ENCODE data around the gene CNOT4. TPM values are rescaled to one million over a fixed set of nuclear protein-coding genes. Genes with fewer than 3 reads are reported as not detected.

The CNOT4 gene
- total and polyA plus RNA-seq, 2 of the 13 experiments (the other 11 are each of a cell fraction or from before 2014, with no cell fraction given) = 7.4 to 8.4 TPM

DNA sequence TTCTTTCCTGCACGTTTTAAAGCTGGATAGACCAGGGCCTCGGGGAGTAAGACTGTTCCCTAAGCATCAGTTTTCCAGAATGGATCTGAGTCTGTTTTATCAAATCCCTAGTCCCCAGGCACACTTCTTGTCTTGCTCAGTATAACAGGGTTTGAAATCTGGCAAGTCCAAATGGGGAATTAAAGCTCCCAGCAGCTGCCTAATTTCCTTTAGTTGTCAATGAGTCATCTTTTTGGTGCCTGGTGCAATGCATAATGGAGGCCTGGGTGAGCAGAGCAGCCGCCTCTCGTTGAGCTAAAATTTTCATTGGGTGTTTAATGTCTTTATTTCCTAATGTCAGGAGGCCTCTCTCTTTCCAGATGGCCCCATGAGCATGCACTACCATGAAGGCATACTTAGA is 188.3 kb downstream of the CNOT4 start:
- no peak for DNase-seq (ENCODE audit: low spot score)
- H3K4me2 ChIP-seq (ENCODE audit: low read depth, low read length) = no peak overlapping the region
- TF ChIP-seq ZBED4 (CRISPR knock-in tag; IDR thresholded peaks at IDR 0.05; ENCODE audit: borderline replicate concordance) = no peak
- TF ChIP-seq, protein P1, sequence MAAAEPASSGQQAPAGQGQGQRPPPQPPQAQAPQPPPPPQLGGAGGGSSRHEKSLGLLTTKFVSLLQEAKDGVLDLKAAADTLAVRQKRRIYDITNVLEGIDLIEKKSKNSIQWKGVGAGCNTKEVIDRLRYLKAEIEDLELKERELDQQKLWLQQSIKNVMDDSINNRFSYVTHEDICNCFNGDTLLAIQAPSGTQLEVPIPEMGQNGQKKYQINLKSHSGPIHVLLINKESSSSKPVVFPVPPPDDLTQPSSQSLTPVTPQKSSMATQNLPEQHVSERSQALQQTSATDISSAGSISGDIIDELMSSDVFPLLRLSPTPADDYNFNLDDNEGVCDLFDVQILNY (CRISPR knock-in tag; conservative IDR thresholded peaks at IDR 0.05) = no peak
- no peak for TF ChIP-seq ZKSCAN5 (CRISPR knock-in tag; IDR thresholded peaks at IDR 0.05)
- TF ChIP-seq ZNF558 (CRISPR knock-in tag; IDR thresholded peaks at IDR 0.05; ENCODE audit: borderline replicate concordance) = no peak
- no peak for TF ChIP-seq U2AF1 (optimal IDR thresholded peaks at IDR 0.05; ENCODE audit: low read depth, low read length)
- TF ChIP-seq MAZ (IDR thresholded peaks at IDR 0.05; ENCODE audit: borderline replicate concordance, low read depth, low read length) = no peak
- TF ChIP-seq MAZ (CRISPR knock-in tag; IDR thresholded peaks at IDR 0.05; ENCODE audit: low read depth) = no peak
- TF ChIP-seq ZNF350 (CRISPR knock-in tag; IDR thresholded peaks at IDR 0.05; ENCODE audit: borderline replicate concordance, low read depth) = no peak
- TF ChIP-seq FOXK2 (IDR thresholded peaks at IDR 0.05) = no peak
- no peak for TF ChIP-seq ZBTB25 (CRISPR knock-in tag; IDR thresholded peaks at IDR 0.05)
- no peak for TF ChIP-seq ZNF280B (CRISPR knock-in tag; IDR thresholded peaks at IDR 0.05; ENCODE audit: borderline replicate concordance)
- no peak for TF ChIP-seq TRAFD1 (CRISPR knock-in tag; IDR thresholded peaks at IDR 0.05; ENCODE audit: borderline replicate concordance)
- H3K4me1 ChIP-seq (ENCODE audit: insufficient read depth, low read length) = peaks cover 19% of the 10 kb centered on the region
- no peaks in the 10 kb centered on the region for H4K20me1 ChIP-seq (ENCODE audit: insufficient read depth, low read length)
- no peaks in the 10 kb centered on the region for H3K79me2 ChIP-seq (ENCODE audit: insufficient read depth, low read length)
- WGBS (ENCODE audit: low lambda C conversion rate) = 41% methylated on average over 4 of the region's 4 CpGs
- H3K36me3 ChIP-seq (replicated peaks in 1 of 2; ENCODE audit: control insufficient read depth in 1 of 2, insufficient read depth in 2 of 2, low read length in 2 of 2) = no peaks in the 10 kb centered on the region
- no peak overlapping the region for H3K4me3 ChIP-seq (replicated peaks in 1 of 3; ENCODE audit: insufficient read depth in 1 of 3, low read depth in 2 of 3, low read length in 3 of 3)
- no peak overlapping the region for H2AFZ ChIP-seq (ENCODE audit: low read length)
- CTCF ChIA-PET (ENCODE audit: low intra/inter-chr PET ratio, low total read pairs) = no interaction called here
- no peak overlapping the region for H3K9ac ChIP-seq (ENCODE audit: insufficient read depth, low read depth, low read length)
- intact Hi-C loops (cut with micrococcal nuclease; ENCODE audit: unreplicated experiment) = no loop called here
- no peak for ATAC-seq
- in situ Hi-C loops (cut with HindIII; ENCODE audit: extremely low pct_ligation_motif_present, low pct_unique_long_range_greater_than_20kb) = no loop called here
- no peaks in the 10 kb centered on the region for H3K9me3 ChIP-seq (ENCODE audit: low read length)
- no TSS peak for BruUV-seq (replicated peaks)
- no peak for FAIRE-seq
- H3K27me3 ChIP-seq (ENCODE audit: control insufficient read depth in 1 of 2, insufficient read depth in 2 of 2, low read length in 2 of 2) = peaks cover 0 to 9% of the 10 kb centered on the region in 2 experiments; a peak in 2 of 5 replicates
- POLR2A ChIA-PET = no interaction called here
- no peak overlapping the region for H3K27ac ChIP-seq (ENCODE audit: extremely low read length, insufficient read depth, low read length)

All from HepG2 (cell line).